Measurements from ENCODE around the gene TRAF7. TPM values are rescaled to one million over a fixed set of nuclear protein-coding genes. Genes with fewer than 3 reads are reported as not detected.

TRAF7 gene
- total and polyA plus RNA-seq, 2 of the 13 experiments (the other 11 are each of a cell fraction or from before 2014, with no cell fraction given) = 47.9 to 65.6 TPM

- TF ChIP-seq RERE (CRISPR knock-in tag; IDR thresholded peaks at IDR 0.05; ENCODE audit: low read depth) (peak; percentile 66; the same call in 1 of the 2 replicates), CAMTA2 (CRISPR knock-in tag; IDR thresholded peaks at IDR 0.05; ENCODE audit: borderline replicate concordance) (no peak), ZNF451 (CRISPR knock-in tag; IDR thresholded peaks at IDR 0.05) (peak; percentile 81; the same call in 1 of the 2 replicates), ZNF263 (CRISPR knock-in tag; IDR thresholded peaks at IDR 0.05) (0 out of 2 replicates have a peak, but pooled peaks have one; percentile 21), ZNF788 (CRISPR knock-in tag; IDR thresholded peaks at IDR 0.05; ENCODE audit: borderline replicate concordance) (peak; percentile 85), FOXP1 (IDR thresholded peaks at IDR 0.05) (no peak), FOXP1 (CRISPR knock-in tag; IDR thresholded peaks at IDR 0.05) (peak; percentile 62), NFKB2 (CRISPR knock-in tag; IDR thresholded peaks at IDR 0.05; ENCODE audit: borderline replicate concordance) (peak; percentile 28; the same call in 1 of the 2 replicates), ZC3H4 (CRISPR knock-in tag; IDR thresholded peaks at IDR 0.05; ENCODE audit: borderline replicate concordance) (no peak), ZNF576 (CRISPR knock-in tag; IDR thresholded peaks at IDR 0.05) (no peak), NR2C2 (CRISPR knock-in tag; IDR thresholded peaks at IDR 0.05; ENCODE audit: borderline replicate concordance) (peak; percentile 91), ZFP62 (CRISPR knock-in tag; IDR thresholded peaks at IDR 0.05) (no peak), TRIM24 (CRISPR knock-in tag; IDR thresholded peaks at IDR 0.05) (no peak), ZNF337 (CRISPR knock-in tag; IDR thresholded peaks at IDR 0.05; ENCODE audit: borderline replicate concordance, low read depth) (no peak; the same call in 1 of the 2 replicates), EP300 (IDR thresholded peaks at IDR 0.05; ENCODE audit: low read depth in 2 of 2, low read length in 2 of 2) (peak in 1 of 2 experiments; percentile 75; a peak in 2 of 4 replicates), EP300 (CRISPR knock-in tag; IDR thresholded peaks at IDR 0.05; ENCODE audit: borderline replicate concordance) (peak; percentile 34; the same call in 1 of the 2 replicates), POLR2AphosphoS5 (IDR thresholded peaks at IDR 0.05; ENCODE audit: low read depth, low read length) (peak; percentile 54; the same call in 1 of the 2 replicates), ERF (CRISPR knock-in tag; IDR thresholded peaks at IDR 0.05) (peak; percentile 54; the same call in 1 of the 2 replicates), ARNT2 (CRISPR knock-in tag; IDR thresholded peaks at IDR 0.05; ENCODE audit: low read depth) (peak; percentile 58; the same call in 1 of the 2 replicates), TFDP1 (CRISPR knock-in tag; IDR thresholded peaks at IDR 0.05; ENCODE audit: borderline replicate concordance) (0 out of 2 replicates have a peak, but pooled peaks have one; percentile 26)
- TF ChIP-seq, protein P1, sequence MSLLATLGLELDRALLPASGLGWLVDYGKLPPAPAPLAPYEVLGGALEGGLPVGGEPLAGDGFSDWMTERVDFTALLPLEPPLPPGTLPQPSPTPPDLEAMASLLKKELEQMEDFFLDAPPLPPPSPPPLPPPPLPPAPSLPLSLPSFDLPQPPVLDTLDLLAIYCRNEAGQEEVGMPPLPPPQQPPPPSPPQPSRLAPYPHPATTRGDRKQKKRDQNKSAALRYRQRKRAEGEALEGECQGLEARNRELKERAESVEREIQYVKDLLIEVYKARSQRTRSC (CRISPR knock-in tag; IDR thresholded peaks at IDR 0.05; ENCODE audit: low read depth) = no peak
- TF ChIP-seq, protein P2, sequence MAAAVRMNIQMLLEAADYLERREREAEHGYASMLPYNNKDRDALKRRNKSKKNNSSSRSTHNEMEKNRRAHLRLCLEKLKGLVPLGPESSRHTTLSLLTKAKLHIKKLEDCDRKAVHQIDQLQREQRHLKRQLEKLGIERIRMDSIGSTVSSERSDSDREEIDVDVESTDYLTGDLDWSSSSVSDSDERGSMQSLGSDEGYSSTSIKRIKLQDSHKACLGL (CRISPR knock-in tag; IDR thresholded peaks at IDR 0.05) = peak; percentile 73; the same call in 1 of the 2 replicates
Measured at GRCh38 chr16:2157480-2158261, 2.1 kb downstream of the TRAF7 start (continued).
